Neural crest cell (in vitro differentiated cells): ENCODE results near the gene SLC25A45. TPM values are rescaled to one million over a fixed set of nuclear protein-coding genes. Genes with fewer than 3 reads are reported as not detected.

Experiments used
- DNase-seq: peaks from one replicate; pipeline ENCODE4 v3.0.0; 2021; ENCODE audit warnings: low read depth, mixed read lengths, low spot score
- H3K27ac Mint-ChIP-seq: one replicate; pipeline ENCODE4 v1.8.0; 2021; ENCODE audit warnings: mild to moderate bottlenecking, mixed read lengths; ENCODE audit not compliant: unreplicated experiment
- H3K27me3 Mint-ChIP-seq: 2 replicates; pipeline ENCODE4 v1.8.0; 2021; ENCODE audit warnings: low read depth, mild to moderate bottlenecking, mixed read lengths
- H3K36me3 Mint-ChIP-seq: 2 replicates; pipeline ENCODE4 v1.8.0; 2021; ENCODE audit warnings: low read depth, mild to moderate bottlenecking, mixed read lengths
- H3K4me1 Mint-ChIP-seq: 2 replicates; pipeline ENCODE4 v1.8.0; 2021; ENCODE audit warnings: mixed read lengths
- H3K4me3 Mint-ChIP-seq: one replicate; pipeline ENCODE4 v1.8.0; 2021; ENCODE audit warnings: mild to moderate bottlenecking, mixed read lengths
- H3K9me3 Mint-ChIP-seq: 2 replicates; pipeline ENCODE4 v1.8.0; 2021; ENCODE audit warnings: mixed read lengths
- CTCF ChIP-seq: fragments of 200-600 bp; sonication (generic); conservative IDR thresholded peaks from 2 replicates; pipeline ENCODE4 v1.5.0; 2021; ENCODE audit warnings: antibody characterized with exemption, mild to moderate bottlenecking
- total RNA-seq: library from RNA; stranded (reverse); gene quantifications from 2 replicates; pipeline ENCODE4 v1.2.1, GENCODE V29; 2021

Gene SLC25A45
- total RNA-seq, 1 donor from 2014 or later = 1.5 TPM

GRCh38 chr11:65403607-65404121 is 21.2 kb upstream of the SLC25A45 start:
- no peaks in the 10 kb centered on the region for H3K4me1 Mint-ChIP-seq
- no peaks in the 10 kb centered on the region for H3K9me3 Mint-ChIP-seq
- no peak overlapping the region for H3K4me3 Mint-ChIP-seq

GRCh38 chr11:65402790-65403189 is 20.3 kb upstream of the SLC25A45 start:
- DNase-seq = no peak
- H3K4me3 Mint-ChIP-seq = no peak overlapping the region
- no peak for TF ChIP-seq CTCF
- H3K36me3 Mint-ChIP-seq = no peaks in the 10 kb centered on the region
- no peaks in the 10 kb centered on the region for H3K4me1 Mint-ChIP-seq
- no peaks in the 10 kb centered on the region for H3K9me3 Mint-ChIP-seq
- no peak overlapping the region for H3K27ac Mint-ChIP-seq
- H3K27me3 Mint-ChIP-seq = no peaks in the 10 kb centered on the region

More at GRCh38 chr11:65403607-65404121, 21.2 kb upstream of the SLC25A45 start:
- H3K27ac Mint-ChIP-seq = no peak overlapping the region
- no peaks in the 10 kb centered on the region for H3K27me3 Mint-ChIP-seq
- H3K36me3 Mint-ChIP-seq = no peaks in the 10 kb centered on the region
- TF ChIP-seq CTCF = no peak
- DNase-seq = no peak

- Mint-ChIP-seq H3K9me3 (no peaks in the 10 kb centered on the region), H3K4me3 (no peak overlapping the region), H3K36me3 (peaks cover 3% of the 10 kb centered on the region), H3K27me3 (no peaks in the 10 kb centered on the region), H3K4me1 (no peaks in the 10 kb centered on the region), H3K27ac (no peak overlapping the region)
- no peak for TF ChIP-seq CTCF
- no peak for DNase-seq
Measured at GRCh38 chr11:65401803-65402248, 19.4 kb upstream of the SLC25A45 start.

- H3K27ac Mint-ChIP-seq = no peak overlapping the region
Measured at GRCh38 chr11:65401073-65401802, 18.8 kb upstream of the SLC25A45 start.

More at GRCh38 chr11:65401073-65401802, 18.8 kb upstream of the SLC25A45 start:
- Mint-ChIP-seq H3K4me1 (no peaks in the 10 kb centered on the region), H3K27me3 (no peaks in the 10 kb centered on the region), H3K9me3 (no peaks in the 10 kb centered on the region), H3K4me3 (no peak overlapping the region), H3K36me3 (peaks cover 3% of the 10 kb centered on the region)
- TF ChIP-seq CTCF = no peak
- DNase-seq = no peak
